Measurements from ENCODE around the gene IL17RA.

IL17RA gene

GRCh38 chr22:17056058-17056457 is 28.7 kb upstream of the IL17RA start:
- Histone ChIP-seq H3K4me2 (ENCODE audit: low read depth, low read length) (no peak overlapping the region), H3K9me3 (replicated peaks; ENCODE audit: insufficient read depth, low read length) (no peaks in the 10 kb centered on the region), H3K9me2 (replicated peaks; ENCODE audit: insufficient read depth, low read length) (no peaks in the 10 kb centered on the region), H3K4me3 (ENCODE audit: low read length) (no peak overlapping the region), H3K4me1 (ENCODE audit: low read length) (no peaks in the 10 kb centered on the region), H3K79me2 (ENCODE audit: low read length) (peaks cover 6% of the 10 kb centered on the region; the same call in 1 of the 2 replicates), H3F3A (ENCODE audit: insufficient read depth, low read length) (no peaks in the 10 kb centered on the region), H2AFZ (ENCODE audit: low read length) (no peak overlapping the region), H3K9ac (ENCODE audit: low read length) (no peak overlapping the region), H3K36me3 (replicated peaks; ENCODE audit: insufficient read depth, low read length) (no peaks in the 10 kb centered on the region; the same call in 1 of the 2 replicates), H3K27me3 (replicated peaks; ENCODE audit: insufficient read depth, low read length) (no peaks in the 10 kb centered on the region), H4K20me1 (ENCODE audit: insufficient read depth, low read length) (no peaks in the 10 kb centered on the region), H3K27ac (ENCODE audit: low read length) (no peak overlapping the region)
- TF ChIP-seq EZH2phosphoT487 (IDR thresholded peaks at IDR 0.05; ENCODE audit: low read length), result no peak
- no peak for TF ChIP-seq CTCF (IDR thresholded peaks at IDR 0.05; ENCODE audit: low read length)
- no peak for DNase-seq

- Histone ChIP-seq H3K4me3 (ENCODE audit: low read length) (no peak overlapping the region), H2AFZ (ENCODE audit: low read length) (no peak overlapping the region), H3K36me3 (replicated peaks; ENCODE audit: insufficient read depth, low read length) (no peaks in the 10 kb centered on the region; the same call in 1 of the 2 replicates), H3K27me3 (replicated peaks; ENCODE audit: insufficient read depth, low read length) (no peaks in the 10 kb centered on the region), H3F3A (ENCODE audit: insufficient read depth, low read length) (no peaks in the 10 kb centered on the region), H3K79me2 (ENCODE audit: low read length) (peaks cover 6% of the 10 kb centered on the region; the same call in 1 of the 2 replicates), H3K27ac (ENCODE audit: low read length) (no peak overlapping the region), H3K9me3 (replicated peaks; ENCODE audit: insufficient read depth, low read length) (no peaks in the 10 kb centered on the region), H3K9me2 (replicated peaks; ENCODE audit: insufficient read depth, low read length) (no peaks in the 10 kb centered on the region), H3K9ac (ENCODE audit: low read length) (no peak overlapping the region), H3K4me1 (ENCODE audit: low read length) (no peaks in the 10 kb centered on the region), H3K4me2 (ENCODE audit: low read depth, low read length) (no peak overlapping the region), H4K20me1 (ENCODE audit: insufficient read depth, low read length) (no peaks in the 10 kb centered on the region)
- TF ChIP-seq EZH2 (optimal IDR thresholded peaks at IDR 0.05; ENCODE audit: low read depth, low read length) (no peak), CTCF (IDR thresholded peaks at IDR 0.05; ENCODE audit: low read length) (no peak), EZH2phosphoT487 (IDR thresholded peaks at IDR 0.05; ENCODE audit: low read length) (no peak)
- DNase-seq, result no peak
Measured at GRCh38 chr22:17056807-17057206, 28.0 kb upstream of the IL17RA start.

- Histone ChIP-seq H3K4me2 (ENCODE audit: low read depth, low read length) (no peak overlapping the region), H3K79me2 (ENCODE audit: low read length) (peaks cover 6% of the 10 kb centered on the region; the same call in 1 of the 2 replicates), H3K9me2 (replicated peaks; ENCODE audit: insufficient read depth, low read length) (no peaks in the 10 kb centered on the region), H3K36me3 (replicated peaks; ENCODE audit: insufficient read depth, low read length) (no peaks in the 10 kb centered on the region; the same call in 1 of the 2 replicates), H3K4me1 (ENCODE audit: low read length) (no peaks in the 10 kb centered on the region), H4K20me1 (ENCODE audit: insufficient read depth, low read length) (no peaks in the 10 kb centered on the region), H3K27ac (ENCODE audit: low read length) (no peak overlapping the region), H3K27me3 (replicated peaks; ENCODE audit: insufficient read depth, low read length) (no peaks in the 10 kb centered on the region), H2AFZ (ENCODE audit: low read length) (no peak overlapping the region), H3F3A (ENCODE audit: insufficient read depth, low read length) (no peaks in the 10 kb centered on the region), H3K4me3 (ENCODE audit: low read length) (no peak overlapping the region), H3K9me3 (replicated peaks; ENCODE audit: insufficient read depth, low read length) (no peaks in the 10 kb centered on the region), H3K9ac (ENCODE audit: low read length) (no peak overlapping the region)
- DNase-seq, result peak; percentile 32
- TF ChIP-seq CTCF (IDR thresholded peaks at IDR 0.05; ENCODE audit: low read length) (peak; percentile 95), EZH2 (optimal IDR thresholded peaks at IDR 0.05; ENCODE audit: low read depth, low read length) (no peak)
Measured at GRCh38 chr22:17057959-17058814, 26.6 kb upstream of the IL17RA start.
